GM12891 (cell line): Measurements from ENCODE around the gene DACH1.

Experiments
- POLR2A ChIP-seq: IDR thresholded peaks from 2 replicates; pipeline ENCODE4 v1.6.1; 2011; ENCODE audit warnings: low read depth, low read length, control low read depth
- POLR2AphosphoS5 ChIP-seq: IDR thresholded peaks from 2 replicates; pipeline ENCODE4 v1.6.1; 2011; ENCODE audit warnings: low read depth, low read length, control low read depth

- no peak for TF ChIP-seq POLR2AphosphoS5
- no peak for TF ChIP-seq POLR2A
Measured at GRCh38 chr13:71727042-71727441, 140.0 kb downstream of the DACH1 start.
